ENCODE data around the gene SERTAD2. TPM values are rescaled to one million over a fixed set of nuclear protein-coding genes. Genes with fewer than 3 reads are reported as not detected.

Gene SERTAD2
- total RNA-seq, 2 donors from 2014 or later = 15.8 to 22.2 TPM

- Histone ChIP-seq H3K36me3 (no peaks in the 10 kb centered on the region), H3K9me3 (no peaks in the 10 kb centered on the region), H3K27me3 (no peaks in the 10 kb centered on the region), H3K4me3 (no peak overlapping the region), H3K27ac (peak overlapping the region; percentile 36 to 100), H3K4me1 (peaks cover 0 to 61% of the 10 kb centered on the region in 2 donors)
- TF ChIP-seq CTCF (IDR thresholded peaks at IDR 0.05) = no peak
- no peak for DNase-seq (ENCODE audit: low spot score)
These were observed 4.1 kb downstream of the SERTAD2 start for GRCh38 chr2:64649626-64650025.

- Histone ChIP-seq H3K4me3 (no peak overlapping the region), H3K36me3 (no peaks in the 10 kb centered on the region), H3K27ac (peak overlapping the region; percentile 36 to 100), H3K9me3 (no peaks in the 10 kb centered on the region), H3K27me3 (no peaks in the 10 kb centered on the region), H3K4me1 (peaks cover 0 to 63% of the 10 kb centered on the region in 2 donors)
- no peak for DNase-seq (ENCODE audit: low spot score)
- no peak for TF ChIP-seq CTCF (IDR thresholded peaks at IDR 0.05)
These were observed 4.7 kb downstream of the SERTAD2 start for GRCh38 chr2:64649013-64649484.

GRCh38 chr2:64646007-64646880, 7.5 kb downstream of the SERTAD2 start:
- TF ChIP-seq CTCF (IDR thresholded peaks at IDR 0.05) = peak; percentile 80 to 96
- H3K4me3 ChIP-seq = no peak overlapping the region

GRCh38 chr2:64644458-64645382, 9.0 kb downstream of the SERTAD2 start:
- no peaks in the 10 kb centered on the region for H3K27me3 ChIP-seq
- H3K4me1 ChIP-seq = peaks cover 0 to 77% of the 10 kb centered on the region in 2 donors
- peak overlapping the region; percentile 43 to 56 for H3K4me3 ChIP-seq
- no peak for TF ChIP-seq CTCF (IDR thresholded peaks at IDR 0.05)
- peak; percentile 90 for DNase-seq (ENCODE audit: low spot score)
- peak overlapping the region; percentile 91 to 95 for H3K27ac ChIP-seq
- no peaks in the 10 kb centered on the region for H3K9me3 ChIP-seq
- no peaks in the 10 kb centered on the region for H3K36me3 ChIP-seq

More at GRCh38 chr2:64646007-64646880, 7.5 kb downstream of the SERTAD2 start:
- Histone ChIP-seq H3K27me3 (no peaks in the 10 kb centered on the region), H3K4me1 (peaks cover 0 to 77% of the 10 kb centered on the region in 2 donors), H3K36me3 (no peaks in the 10 kb centered on the region), H3K9me3 (no peaks in the 10 kb centered on the region), H3K27ac (peak overlapping the region; percentile 91 to 95)
- DNase-seq (ENCODE audit: low spot score) = peak; percentile 93

GRCh38 chr2:64643838-64644457, 9.8 kb downstream of the SERTAD2 start:
- no peaks in the 10 kb centered on the region for H3K36me3 ChIP-seq
- TF ChIP-seq CTCF (IDR thresholded peaks at IDR 0.05) = no peak
- H3K27ac ChIP-seq = peak overlapping the region; percentile 91 to 95
- peak overlapping the region; percentile 43 to 56 for H3K4me3 ChIP-seq
- no peak for DNase-seq (ENCODE audit: low spot score)
- no peaks in the 10 kb centered on the region for H3K9me3 ChIP-seq
- H3K4me1 ChIP-seq = peaks cover 0 to 77% of the 10 kb centered on the region in 2 donors
- no peaks in the 10 kb centered on the region for H3K27me3 ChIP-seq

Data from right atrium auricular region (tissue), 2 donors.